ENCODE measurements around the gene CD8A. TPM values are rescaled to one million over a fixed set of nuclear protein-coding genes. Genes with fewer than 3 reads are reported as not detected.

Gene CD8A
- total and polyA plus RNA-seq, 4 experiments from 2014 or later = 0.47 to 1.9 (median 1.0) TPM

DNA sequence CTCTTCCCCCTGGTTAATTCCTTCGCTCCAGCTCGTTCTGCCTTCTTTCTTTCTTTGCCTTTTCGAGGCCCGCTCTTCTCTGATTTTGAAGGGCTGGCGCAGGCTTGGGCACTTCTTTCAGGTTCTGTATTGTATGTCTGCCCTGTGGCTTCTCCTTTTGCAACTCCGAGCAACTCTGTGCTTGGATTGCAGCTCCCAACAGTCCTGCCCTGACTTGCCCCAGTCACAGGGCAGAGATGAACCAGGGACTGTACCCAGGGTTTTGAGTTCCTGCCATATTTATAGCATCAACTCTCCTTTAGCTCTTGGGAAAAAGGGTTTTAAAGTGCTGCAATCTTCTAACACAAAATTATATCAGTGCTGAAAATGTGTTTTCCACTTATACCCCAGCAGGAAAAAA lies 31.1 kb upstream of the CD8A start:
- H3K4me1 ChIP-seq (ENCODE audit: insufficient read depth, low read length) = no peaks in the 10 kb centered on the region
- no peak overlapping the region for H3K4me3 ChIP-seq (ENCODE audit: low read length in 2 of 2)
- H3K36me3 ChIP-seq (ENCODE audit: insufficient read depth, low read length) = no peaks in the 10 kb centered on the region
- no peaks in the 10 kb centered on the region for H3K9me3 ChIP-seq (ENCODE audit: control insufficient read depth in 1 of 2, low read length in 2 of 2)
- Mint-ChIP-seq H3K27ac (peak overlapping the region in 1 of 7 donors; percentile 55), H3K4me1 (peaks cover 4 to 9% (median 6%) of the 10 kb centered on the region in 4 donors), H3K36me3 (peaks cover 0 to 5% of the 10 kb centered on the region in 2 donors), H3K9me3 (peaks cover 0 to 12% (median 6%) of the 10 kb centered on the region in 8 donors), H3K4me3 (peak overlapping the region in 1 of 8 donors; percentile 33), H3K27me3 (peaks cover 16 to 28% of the 10 kb centered on the region in 2 donors)
- intact Hi-C loops (cut with micrococcal nuclease) = no loop called here
- ChIA-PET POLR2A (ENCODE audit: partially characterized antibody) (no interaction called here), CTCF (ENCODE audit: partially characterized antibody) (interaction anchor here (1.9 kb wide), 1 partner anchor 13 kb away, joined by 8 read pairs; no protein-coding TSS in a partner anchor)
- no peak for DNase-seq
- no peaks in the 10 kb centered on the region for H3K27me3 ChIP-seq (ENCODE audit: insufficient read depth, low read length)
- no peak overlapping the region for H3K27ac ChIP-seq (ENCODE audit: low read depth, low read length)

DNA sequence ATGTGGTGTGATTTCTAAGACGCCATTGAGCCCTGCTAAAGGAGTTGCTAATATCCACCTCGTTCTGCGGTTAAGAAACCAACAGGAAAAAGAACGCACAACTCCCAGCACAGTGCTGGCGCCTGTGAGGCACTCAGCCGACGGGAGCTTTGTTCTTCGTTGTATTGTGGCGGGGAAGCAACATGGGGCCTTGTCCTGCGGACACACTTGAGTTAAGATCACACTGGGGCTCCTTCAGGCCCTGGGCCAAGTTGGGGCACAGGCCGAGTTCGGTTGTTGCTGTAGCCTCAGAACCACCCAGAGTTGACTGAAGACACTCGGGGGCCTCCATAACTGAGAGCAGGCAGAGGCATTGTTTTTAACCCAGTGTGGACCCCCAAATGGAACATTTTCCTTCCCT lies 30.6 kb upstream of the CD8A start:
- H3K36me3 ChIP-seq (ENCODE audit: insufficient read depth, low read length) = no peaks in the 10 kb centered on the region
- H3K4me3 ChIP-seq (ENCODE audit: low read length in 2 of 2) = no peak overlapping the region
- POLR2A ChIA-PET (ENCODE audit: partially characterized antibody) = no interaction called here
- CTCF ChIA-PET (ENCODE audit: partially characterized antibody) = interaction anchor here (1.9 kb wide), 1 partner anchor 13 kb away, joined by 8 read pairs; no protein-coding TSS in a partner anchor
- Mint-ChIP-seq H3K4me1 (peaks cover 3 to 7% (median 4%) of the 10 kb centered on the region in 4 donors), H3K4me3 (no peak overlapping the region), H3K27ac (no peak overlapping the region), H3K27me3 (peaks cover 16 to 26% of the 10 kb centered on the region in 2 donors), H3K36me3 (peaks cover 0 to 5% of the 10 kb centered on the region in 2 donors), H3K9me3 (peaks cover 0 to 12% (median 6%) of the 10 kb centered on the region in 8 donors)
- H3K27me3 ChIP-seq (ENCODE audit: insufficient read depth, low read length) = no peaks in the 10 kb centered on the region
- no peak overlapping the region for H3K27ac ChIP-seq (ENCODE audit: low read depth, low read length)
- DNase-seq = no peak
- H3K9me3 ChIP-seq (ENCODE audit: control insufficient read depth in 1 of 2, low read length in 2 of 2) = no peaks in the 10 kb centered on the region
- intact Hi-C loops (cut with micrococcal nuclease) = no loop called here
- H3K4me1 ChIP-seq (ENCODE audit: insufficient read depth, low read length) = no peaks in the 10 kb centered on the region

DNA sequence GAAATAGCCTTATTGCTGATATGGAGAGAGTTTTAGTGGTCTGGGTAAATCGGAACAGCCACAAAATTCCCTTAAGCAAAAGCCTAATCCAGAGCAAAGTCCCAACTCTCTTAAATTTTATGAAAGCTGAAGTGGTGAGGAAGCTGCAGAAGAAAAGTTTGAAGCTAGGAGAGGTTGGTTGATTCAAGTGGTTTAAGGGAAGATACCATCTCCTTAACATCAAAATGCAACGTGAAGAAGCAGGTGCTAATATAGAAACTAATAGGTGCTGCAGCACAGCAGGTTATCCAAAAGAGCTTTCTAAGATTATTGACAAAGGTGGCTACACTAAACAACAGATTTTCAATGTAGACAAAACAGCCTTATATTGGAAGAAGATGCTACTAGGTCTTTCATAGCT lies 28.2 kb upstream of the CD8A start:
- ChIA-PET POLR2A (ENCODE audit: partially characterized antibody) (no interaction called here), CTCF (ENCODE audit: partially characterized antibody) (no interaction called here)
- Histone ChIP-seq H3K9me3 (ENCODE audit: control insufficient read depth in 1 of 2, low read length in 2 of 2) (no peaks in the 10 kb centered on the region), H3K36me3 (ENCODE audit: insufficient read depth, low read length) (no peaks in the 10 kb centered on the region), H3K4me3 (ENCODE audit: low read length in 2 of 2) (no peak overlapping the region), H3K27me3 (ENCODE audit: insufficient read depth, low read length) (no peaks in the 10 kb centered on the region), H3K4me1 (ENCODE audit: insufficient read depth, low read length) (no peaks in the 10 kb centered on the region), H3K27ac (ENCODE audit: low read depth, low read length) (no peak overlapping the region)
- no peak for DNase-seq
- peaks cover 0 to 5% of the 10 kb centered on the region in 2 donors for H3K36me3 Mint-ChIP-seq
- intact Hi-C loops (cut with micrococcal nuclease) = no loop called here
- peaks cover 0 to 12% (median 6%) of the 10 kb centered on the region in 8 donors for H3K9me3 Mint-ChIP-seq
- no peak overlapping the region for H3K27ac Mint-ChIP-seq
- H3K4me1 Mint-ChIP-seq = no peaks in the 10 kb centered on the region
- peaks cover 8 to 14% of the 10 kb centered on the region in 2 donors for H3K27me3 Mint-ChIP-seq
- no peak overlapping the region for H3K4me3 Mint-ChIP-seq

DNA sequence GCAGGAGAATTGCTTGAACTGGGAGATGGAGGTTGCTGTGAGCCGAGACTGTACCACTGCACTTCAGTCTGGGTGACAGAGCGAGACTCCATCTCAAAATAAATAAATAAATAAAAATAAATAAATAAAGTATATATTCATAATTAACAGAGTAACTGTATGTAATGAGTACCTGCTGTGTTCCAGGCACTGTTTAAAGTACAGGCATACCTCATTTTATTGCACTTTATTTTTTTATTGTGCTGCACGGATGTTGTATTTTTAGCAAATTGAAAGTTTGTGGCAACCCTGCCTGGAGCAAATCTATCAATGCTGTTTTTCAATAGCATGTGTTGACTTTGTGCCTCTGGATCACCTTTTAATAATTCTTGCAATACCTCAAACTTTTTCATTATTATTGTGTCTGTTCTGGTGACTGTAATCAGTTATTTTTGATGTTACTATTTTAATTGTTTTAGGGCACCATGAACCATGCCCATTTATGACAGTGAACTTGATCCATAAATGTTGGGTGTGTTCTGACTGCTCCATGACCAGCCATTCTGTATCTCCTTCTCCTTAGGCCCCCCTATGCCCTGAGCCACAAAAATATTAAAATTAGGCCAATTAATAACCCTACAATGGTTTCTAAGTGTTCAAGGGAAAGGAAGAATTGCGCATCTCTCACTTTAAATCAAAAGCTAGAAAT lies 27.5 kb upstream of the CD8A start:
- DNase-seq = no peak
- Mint-ChIP-seq H3K4me1 (no peaks in the 10 kb centered on the region), H3K36me3 (peaks cover 0 to 5% of the 10 kb centered on the region in 2 donors), H3K4me3 (no peak overlapping the region), H3K9me3 (peaks cover 0 to 12% (median 6%) of the 10 kb centered on the region in 8 donors), H3K27ac (no peak overlapping the region), H3K27me3 (peaks cover 13 to 14% of the 10 kb centered on the region in 2 donors)
- no peaks in the 10 kb centered on the region for H3K27me3 ChIP-seq (ENCODE audit: insufficient read depth, low read length)
- ChIA-PET CTCF (ENCODE audit: partially characterized antibody) (no interaction called here), POLR2A (ENCODE audit: partially characterized antibody) (no interaction called here)
- H3K27ac ChIP-seq (ENCODE audit: low read depth, low read length) = no peak overlapping the region
- no peaks in the 10 kb centered on the region for H3K9me3 ChIP-seq (ENCODE audit: control insufficient read depth in 1 of 2, low read length in 2 of 2)
- H3K36me3 ChIP-seq (ENCODE audit: insufficient read depth, low read length) = no peaks in the 10 kb centered on the region
- H3K4me3 ChIP-seq (ENCODE audit: low read length in 2 of 2) = no peak overlapping the region
- no peaks in the 10 kb centered on the region for H3K4me1 ChIP-seq (ENCODE audit: insufficient read depth, low read length)
- intact Hi-C loops (cut with micrococcal nuclease) = no loop called here

DNA sequence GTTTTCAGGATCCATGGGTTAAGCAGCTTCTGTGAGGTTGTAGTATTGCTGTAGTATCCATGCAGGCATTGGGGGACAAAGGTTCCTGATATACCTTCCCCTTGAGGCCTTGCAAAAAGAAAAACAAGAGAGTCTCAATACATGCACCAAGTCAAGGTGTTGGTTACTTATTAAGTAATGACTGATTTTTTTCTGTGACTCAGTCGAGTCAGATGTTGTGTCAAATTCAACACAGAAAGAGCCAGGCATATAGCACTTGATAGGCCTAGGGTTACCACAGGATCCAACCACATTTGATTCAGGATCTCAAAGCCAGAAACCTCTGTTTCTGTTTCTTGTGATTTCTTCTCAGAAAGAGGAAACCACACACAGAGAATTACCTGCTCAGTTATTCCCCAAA lies 24.9 kb upstream of the CD8A start:
- no peaks in the 10 kb centered on the region for H3K36me3 Mint-ChIP-seq
- H3K4me1 Mint-ChIP-seq = no peaks in the 10 kb centered on the region
- CTCF ChIA-PET (ENCODE audit: partially characterized antibody) = no interaction called here
- H3K27me3 Mint-ChIP-seq = peaks cover 21 to 27% of the 10 kb centered on the region in 2 donors
- no peaks in the 10 kb centered on the region for H3K9me3 Mint-ChIP-seq
- H3K4me3 ChIP-seq (ENCODE audit: low read length in 2 of 2) = no peak overlapping the region
- H3K36me3 ChIP-seq (ENCODE audit: insufficient read depth, low read length) = no peaks in the 10 kb centered on the region
- H3K4me3 Mint-ChIP-seq = no peak overlapping the region
- peaks cover 3% of the 10 kb centered on the region for H3K27me3 ChIP-seq (ENCODE audit: insufficient read depth, low read length)
- H3K9me3 ChIP-seq (ENCODE audit: control insufficient read depth in 1 of 2, low read length in 2 of 2) = no peaks in the 10 kb centered on the region
- intact Hi-C loops (cut with micrococcal nuclease) = no loop called here
- no peak overlapping the region for H3K27ac Mint-ChIP-seq
- no peaks in the 10 kb centered on the region for H3K4me1 ChIP-seq (ENCODE audit: insufficient read depth, low read length)
- no peak for DNase-seq
- POLR2A ChIA-PET (ENCODE audit: partially characterized antibody) = no interaction called here
- H3K27ac ChIP-seq (ENCODE audit: low read depth, low read length) = no peak overlapping the region

DNA sequence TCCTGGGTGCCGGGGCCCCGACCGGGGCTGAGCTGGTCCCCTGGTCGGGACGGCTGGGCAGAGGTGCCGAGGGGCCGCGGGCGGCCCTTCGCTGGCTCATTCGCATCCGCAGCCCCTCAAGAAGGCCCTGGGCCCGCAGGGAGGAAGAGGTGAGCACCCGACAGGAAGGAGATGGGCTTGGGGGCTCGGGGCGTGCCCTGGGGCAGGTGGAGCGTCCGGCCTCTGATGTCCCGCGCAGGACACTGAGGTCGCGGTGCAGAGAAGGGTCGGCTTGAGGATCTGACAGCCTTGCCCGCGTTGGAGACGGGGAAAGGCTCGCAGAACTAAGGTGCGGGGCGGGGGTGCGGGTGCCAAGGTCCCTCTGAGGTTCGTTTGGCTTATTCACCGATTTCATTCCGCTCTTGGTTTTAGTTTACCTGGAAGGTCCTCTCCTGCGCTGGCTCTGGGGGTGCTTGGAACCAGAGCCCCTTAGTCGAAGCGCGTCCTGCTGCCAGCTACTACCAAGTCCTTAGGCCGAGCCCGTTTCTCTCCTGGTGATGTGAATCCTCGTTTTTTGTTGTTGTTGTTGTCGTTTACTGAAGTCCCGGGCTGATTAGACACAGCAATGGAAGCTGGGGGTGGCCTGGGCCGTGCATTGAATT lies 18.9 kb upstream of the CD8A start:
- no peaks in the 10 kb centered on the region for H3K36me3 ChIP-seq (ENCODE audit: insufficient read depth, low read length)
- H3K27me3 Mint-ChIP-seq = peaks cover 29 to 41% of the 10 kb centered on the region in 2 donors
- no peak overlapping the region for H3K27ac Mint-ChIP-seq
- CTCF ChIA-PET (ENCODE audit: partially characterized antibody) = interaction anchor here (1.3 to 2.2 kb wide), 2 partner anchors 13 to 15 kb away, joined by 3 to 8 read pairs; no protein-coding TSS in a partner anchor
- H3K9me3 ChIP-seq (ENCODE audit: control insufficient read depth in 1 of 2, low read length in 2 of 2) = no peaks in the 10 kb centered on the region
- peak overlapping the region in 7 of 8 donors; percentile 18 to 66 (median 45) for H3K4me3 Mint-ChIP-seq
- H3K27me3 ChIP-seq (ENCODE audit: insufficient read depth, low read length) = peaks cover 16% of the 10 kb centered on the region
- H3K27ac ChIP-seq (ENCODE audit: low read depth, low read length) = no peak overlapping the region
- POLR2A ChIA-PET (ENCODE audit: partially characterized antibody) = no interaction called here
- no peaks in the 10 kb centered on the region for H3K9me3 Mint-ChIP-seq
- H3K4me1 Mint-ChIP-seq = peaks cover 15 to 26% (median 18%) of the 10 kb centered on the region in 4 donors
- no peak for DNase-seq
- H3K4me1 ChIP-seq (ENCODE audit: insufficient read depth, low read length) = peaks cover 27% of the 10 kb centered on the region
- H3K4me3 ChIP-seq (ENCODE audit: low read length in 2 of 2) = no peak overlapping the region
- H3K36me3 Mint-ChIP-seq = no peaks in the 10 kb centered on the region
- intact Hi-C loops (cut with micrococcal nuclease) = no loop called here

Measured in CD4-positive, alpha-beta memory T cell (primary cell).